NCI-H187 treated with DMSO at 0.1 percent for 48 hours (cell line): ENCODE results near the gene FBXL2.
"Not testable (repeated sequence)": the region's sequence is repeated elsewhere in the genome, so short reads cannot be mapped to it uniquely, and the experiment has no call there.

Experiments used
- DNase-seq: peaks from one replicate; lab custom pipeline; 2025; lab: John Stamatoyannopoulos, UW

Gene FBXL2

GRCh38 chr3:33386631-33387030, 109.4 kb downstream of the FBXL2 start:
- no peak for DNase-seq

GRCh38 chr3:33388374-33389100, 111.3 kb downstream of the FBXL2 start:
- no peak for DNase-seq

- no peak for DNase-seq
Observed at GRCh38 chr3:33389908-33390307, 112.7 kb downstream of the FBXL2 start.

GRCh38 chr3:33391255-33391995, 114.2 kb downstream of the FBXL2 start:
- DNase-seq: no peak

GRCh38 chr3:33392144-33392543, 114.9 kb downstream of the FBXL2 start:
- no peak for DNase-seq

- DNase-seq: no peak
Observed at GRCh38 chr3:33392703-33393125, 115.5 kb downstream of the FBXL2 start.

- DNase-seq: no peak
Observed at GRCh38 chr3:33394403-33395054, 117.3 kb downstream of the FBXL2 start.

- DNase-seq: no peak
Observed at GRCh38 chr3:33395900-33396299, 118.7 kb downstream of the FBXL2 start.

- no peak for DNase-seq
Observed at GRCh38 chr3:33398410-33398809, 121.2 kb downstream of the FBXL2 start.

- DNase-seq: no peak
Observed at GRCh38 chr3:33401781-33402180, 124.5 kb downstream of the FBXL2 start.

- no peak for DNase-seq
Observed at GRCh38 chr3:33402936-33403335, 125.7 kb downstream of the FBXL2 start.

GRCh38 chr3:33403756-33404155, 126.5 kb downstream of the FBXL2 start:
- DNase-seq: no peak

- DNase-seq: not testable (repeated sequence)
Observed at GRCh38 chr3:33410816-33411215, 133.6 kb downstream of the FBXL2 start.

GRCh38 chr3:33417066-33417673, 139.9 kb downstream of the FBXL2 start:
- no peak for DNase-seq

GRCh38 chr3:33419948-33420347, 142.7 kb downstream of the FBXL2 start:
- no peak for DNase-seq

- DNase-seq: no peak
Observed at GRCh38 chr3:33420966-33421365, 143.7 kb downstream of the FBXL2 start.

GRCh38 chr3:33424606-33425452, 147.6 kb downstream of the FBXL2 start:
- DNase-seq: no peak

GRCh38 chr3:33425453-33425852, 148.2 kb downstream of the FBXL2 start:
- no peak for DNase-seq

- no peak for DNase-seq
Observed at GRCh38 chr3:33426068-33426467, 148.8 kb downstream of the FBXL2 start.

- no peak for DNase-seq
Observed at GRCh38 chr3:33426630-33427317, 149.5 kb downstream of the FBXL2 start.

GRCh38 chr3:33428734-33429133, 151.5 kb downstream of the FBXL2 start:
- DNase-seq: no peak
